T-helper 22 cell (primary cell): ENCODE data around the gene MAX.

Source experiments
- DNase-seq: peaks from one replicate; pipeline ENCODE4 v3.0.0-alpha.2; 2020; ENCODE audit warnings: low read depth

The MAX gene

GRCh38 chr14:65072937-65073336, 29.4 kb downstream of the MAX start:
- DNase-seq, result no peak

DNA sequence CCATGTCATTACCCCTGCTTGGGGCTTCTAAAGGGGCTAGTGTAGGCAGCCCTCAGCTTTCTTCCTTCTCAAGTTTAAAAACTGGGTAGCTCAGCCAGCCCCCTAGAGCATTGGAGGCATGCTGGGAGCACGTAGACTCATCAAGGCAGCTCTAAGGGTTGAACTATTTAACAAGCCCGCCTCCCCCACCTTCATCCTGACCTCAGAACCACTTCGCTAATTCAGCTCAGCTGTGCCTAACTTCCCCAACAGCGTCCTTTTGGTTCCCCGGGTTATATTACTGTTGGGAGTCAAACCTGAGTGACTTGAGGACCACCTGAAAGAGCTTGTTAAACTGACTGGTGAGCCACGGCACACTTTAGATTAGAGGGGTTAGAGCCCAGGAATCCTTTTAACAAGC, 30.1 kb downstream of the MAX start:
- no peak for DNase-seq

DNA sequence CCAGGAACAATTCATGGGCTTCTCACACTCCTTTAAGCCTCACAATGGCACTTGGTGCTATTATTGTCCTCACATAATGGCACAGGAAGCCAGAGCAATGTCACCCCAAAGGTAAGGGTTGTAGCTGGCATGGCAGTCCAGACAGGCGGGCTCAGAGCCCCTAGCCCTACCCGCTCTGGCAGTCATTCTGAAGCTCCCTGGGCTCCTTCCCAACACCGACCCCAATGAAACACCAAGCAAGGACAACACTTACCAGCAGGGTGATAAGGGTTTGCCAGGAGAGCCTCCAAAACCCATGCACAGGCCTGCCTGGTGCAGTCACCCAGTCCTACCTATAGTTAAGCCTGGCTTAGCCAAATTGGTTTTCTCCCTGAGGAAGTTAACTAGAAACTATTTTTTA, 30.8 kb downstream of the MAX start:
- no peak for DNase-seq

DNA sequence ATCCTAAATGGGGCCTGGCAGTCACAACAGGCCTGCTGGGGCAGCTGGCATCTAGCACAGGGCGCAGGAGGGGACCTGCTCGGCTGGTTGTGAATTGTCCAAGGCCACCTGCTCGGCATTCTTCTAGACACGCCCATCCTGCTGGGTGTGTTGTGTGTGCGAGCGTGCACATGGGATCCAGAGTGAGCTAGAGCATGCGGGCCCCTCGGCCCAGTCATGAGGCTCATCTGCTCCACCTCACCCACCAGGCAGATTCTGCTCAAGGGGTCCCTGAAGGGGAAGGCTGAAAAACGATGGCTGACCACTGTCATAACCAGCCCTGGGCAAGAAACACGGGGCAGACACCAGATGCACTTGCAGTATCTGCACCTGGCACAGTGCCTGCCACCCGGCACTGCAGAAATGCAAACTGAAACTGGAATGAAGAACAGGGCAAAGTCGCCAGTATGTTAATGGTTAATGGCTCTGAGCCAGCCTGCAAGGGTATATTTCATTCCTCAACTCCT, 31.8 kb downstream of the MAX start:
- DNase-seq, result no peak

DNA sequence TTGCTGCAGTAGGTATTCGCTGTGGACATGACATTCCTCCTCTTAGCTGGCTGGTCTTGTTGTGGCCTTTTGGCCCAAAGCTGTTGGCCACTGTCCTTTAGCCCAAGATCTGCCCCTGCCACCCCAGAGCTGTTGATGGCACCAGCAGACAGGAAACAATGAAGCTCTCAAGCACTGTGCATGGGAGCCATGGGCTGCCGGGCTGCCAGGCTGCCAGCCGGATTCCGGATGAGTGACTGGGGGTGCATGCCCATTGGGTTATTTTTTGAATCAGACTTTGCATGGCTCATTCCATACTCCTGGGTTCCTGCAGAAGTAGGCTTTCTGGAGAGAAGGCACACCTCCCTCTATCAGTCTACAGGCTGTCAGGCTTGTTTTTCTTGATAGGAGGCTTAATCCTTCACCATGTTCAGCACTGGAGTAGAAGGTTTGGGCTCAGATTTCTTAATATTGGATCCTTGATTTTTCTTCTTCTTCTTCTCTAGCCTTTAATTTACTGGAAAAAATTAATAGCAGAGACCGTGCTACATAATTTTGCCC, 32.4 kb downstream of the MAX start:
- no peak for DNase-seq

- DNase-seq, result no peak
These were observed 36.6 kb downstream of the MAX start for GRCh38 chr14:65065719-65066118.

DNA sequence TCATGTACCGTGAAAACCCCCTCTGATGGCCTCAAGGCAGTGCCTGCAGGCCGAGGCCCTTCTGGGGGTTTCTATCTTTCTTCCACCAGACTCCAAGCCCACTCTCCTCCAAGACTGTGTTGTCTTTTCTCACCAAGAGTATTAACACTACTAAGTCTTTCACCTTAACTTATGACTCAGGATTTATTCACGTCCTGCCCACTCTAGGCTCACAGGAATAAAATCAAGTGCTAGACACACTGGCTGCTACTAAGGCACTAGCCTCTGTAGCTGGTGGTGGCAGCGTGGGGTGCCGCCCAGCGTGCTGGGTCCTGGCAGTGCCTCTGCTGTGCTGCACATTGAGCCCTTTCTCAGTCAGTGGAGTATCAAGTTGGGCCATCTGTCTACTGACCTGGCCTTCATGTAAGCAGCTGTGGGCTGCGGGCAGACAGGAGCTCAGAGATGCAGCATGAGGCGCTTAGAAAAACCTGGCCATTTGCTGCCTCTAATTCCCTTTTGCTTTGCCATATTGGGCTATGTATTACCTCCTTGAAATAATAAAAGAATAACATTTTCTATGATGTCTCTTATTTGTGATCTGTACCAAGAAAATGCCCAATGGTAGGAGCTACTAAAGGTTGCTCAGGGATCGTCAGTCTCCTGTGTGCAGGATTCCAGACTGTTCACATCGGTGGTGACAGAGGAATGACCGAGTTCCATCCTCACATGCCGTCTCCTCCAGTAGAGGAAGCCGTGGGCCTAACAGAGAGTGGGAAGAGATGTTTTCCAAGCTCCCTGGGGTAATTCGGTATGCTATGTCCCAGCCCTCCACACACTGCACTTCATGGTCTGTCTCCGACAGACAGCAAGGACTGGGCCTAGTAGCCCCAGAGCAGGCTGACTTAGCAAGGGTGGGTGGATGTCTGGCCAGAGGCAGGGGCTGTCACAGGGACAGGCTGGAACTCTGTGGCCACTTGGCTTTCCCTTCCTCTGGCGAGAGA, 39.9 kb downstream of the MAX start:
- DNase-seq, result no peak

- no peak for DNase-seq
These were observed 44.6 kb downstream of the MAX start for GRCh38 chr14:65057695-65058094.

DNA sequence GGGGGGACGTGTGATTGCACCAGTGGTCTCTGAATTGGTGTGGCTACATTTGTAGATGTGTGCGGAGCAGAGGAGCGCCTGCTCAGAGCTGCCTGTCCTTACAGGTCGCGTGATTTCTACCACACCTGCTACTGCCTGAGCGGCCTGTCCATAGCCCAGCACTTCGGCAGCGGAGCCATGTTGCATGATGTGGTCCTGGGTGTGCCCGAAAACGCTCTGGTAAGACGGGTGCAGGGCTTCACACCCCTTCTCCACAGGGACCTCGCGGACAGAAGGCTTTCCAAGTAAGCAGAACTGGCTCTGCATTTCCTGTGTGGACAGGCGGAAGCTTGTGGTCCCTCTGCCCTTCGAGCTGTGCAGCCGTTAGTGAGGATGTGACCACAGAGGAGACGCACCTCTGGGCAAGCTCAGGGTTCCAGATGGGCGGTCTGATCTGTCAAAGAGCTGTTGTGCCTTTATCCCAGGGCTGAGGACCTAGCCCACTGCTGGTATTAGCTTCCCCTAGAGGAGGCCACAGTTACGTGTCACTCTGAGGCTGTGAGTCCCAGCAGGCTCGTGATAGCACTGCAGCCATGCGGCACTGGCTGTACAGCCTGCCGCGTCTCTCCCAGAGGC, 47.7 kb downstream of the MAX start:
- no peak for DNase-seq

DNA sequence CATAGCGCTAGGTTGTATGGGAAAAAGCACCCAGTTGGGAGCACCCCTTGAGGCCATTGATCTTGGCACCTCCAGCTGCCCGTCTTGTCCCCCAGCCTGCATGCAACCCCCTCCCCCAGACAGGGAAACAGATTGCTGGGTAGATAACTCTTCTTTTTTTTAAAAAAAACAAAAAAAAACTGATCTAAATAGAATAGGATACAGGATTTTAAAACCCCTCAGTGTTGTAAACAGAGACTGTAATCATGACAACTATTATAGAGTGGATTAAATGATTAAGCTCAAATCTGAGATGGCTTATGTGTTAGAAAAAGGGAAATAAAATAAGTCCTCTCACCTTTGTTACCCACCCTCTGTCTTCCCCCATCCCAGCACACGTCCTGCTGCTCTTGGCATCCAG, 48.9 kb downstream of the MAX start:
- no peak for DNase-seq

- no peak for DNase-seq
These were observed 49.5 kb downstream of the MAX start for GRCh38 chr14:65052832-65053231.

DNA sequence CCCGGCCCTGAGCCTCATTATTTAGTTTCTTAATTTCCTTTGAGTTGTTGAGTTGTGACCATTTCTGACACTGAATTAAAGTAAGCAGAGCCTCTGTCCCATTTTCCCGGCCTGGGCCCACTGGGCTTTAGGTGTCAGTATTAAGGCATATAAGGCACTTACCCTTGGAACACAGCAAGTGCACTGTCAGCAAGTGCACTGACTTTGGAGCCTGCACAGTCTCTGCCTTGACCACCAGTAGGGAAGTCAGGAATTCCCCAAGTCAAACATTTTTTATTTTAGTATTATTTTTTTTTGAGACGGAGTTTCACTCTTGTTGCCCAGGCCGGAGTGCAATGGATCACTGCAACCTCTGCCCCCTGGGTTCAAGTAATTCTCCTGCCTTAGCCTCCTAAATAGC, 56.6 kb downstream of the MAX start:
- no peak for DNase-seq

DNA sequence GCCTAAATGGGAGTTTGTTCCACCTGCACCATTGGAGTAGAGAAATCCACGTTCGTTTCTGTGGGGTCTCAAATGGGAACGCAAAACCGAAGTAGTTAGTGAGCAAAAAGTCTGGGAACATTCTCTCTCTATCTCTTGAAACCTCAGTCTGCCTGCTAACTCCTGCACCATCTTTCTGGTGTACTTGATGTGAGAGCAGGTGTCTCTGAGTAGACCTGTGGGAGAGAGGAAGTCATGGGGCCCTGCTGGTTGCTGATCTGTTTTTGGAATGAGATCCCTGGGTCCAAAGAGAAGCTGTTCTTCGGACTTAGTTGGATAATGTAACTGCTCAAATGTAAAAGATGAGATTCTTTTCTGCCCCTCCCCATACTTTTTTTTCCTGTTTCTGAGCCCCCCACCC, 57.3 kb downstream of the MAX start:
- no peak for DNase-seq

DNA sequence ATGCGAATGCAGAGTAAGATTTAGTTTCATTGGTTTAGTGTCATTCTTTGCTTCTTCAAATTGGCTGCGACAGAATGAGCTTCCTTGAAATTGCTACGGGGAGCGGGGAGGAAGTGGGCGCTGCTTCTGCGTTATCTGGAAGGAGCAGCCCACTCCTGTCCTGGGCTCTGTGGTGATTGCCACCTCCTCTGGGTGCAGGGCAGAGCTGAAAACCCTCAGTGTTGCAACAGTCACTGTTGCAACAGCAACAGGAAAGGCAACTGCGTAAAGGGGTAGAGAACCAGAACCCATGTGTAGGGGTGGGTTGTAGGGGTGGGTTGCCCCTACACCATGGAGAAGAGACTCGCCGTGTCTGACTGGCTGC, 57.7 kb downstream of the MAX start:
- DNase-seq, result no peak

GRCh38 chr14:65043893-65044595, 58.3 kb downstream of the MAX start:
- DNase-seq, result no peak

- no peak for DNase-seq
These were observed 59.5 kb downstream of the MAX start for GRCh38 chr14:65042731-65043372.

DNA sequence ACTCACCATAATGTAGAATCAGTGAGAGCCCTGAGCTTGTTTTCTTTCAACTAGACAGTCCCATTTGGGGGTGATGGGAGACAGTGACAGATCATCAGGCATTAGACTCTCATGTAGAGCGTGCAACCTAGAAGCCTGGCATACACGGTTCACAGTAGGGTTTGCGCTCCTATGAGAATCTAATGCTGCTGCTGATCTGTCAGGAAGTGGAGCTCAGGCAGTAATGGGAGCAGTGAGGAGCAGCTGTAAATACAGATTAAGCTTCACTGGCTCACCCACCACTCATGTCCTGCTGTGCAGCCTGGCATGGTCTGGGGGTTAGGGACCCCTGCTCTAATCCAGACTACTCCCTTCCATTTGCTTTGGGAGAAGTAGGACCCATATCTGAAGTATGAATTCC, 60.0 kb downstream of the MAX start:
- DNase-seq, result no peak

DNA sequence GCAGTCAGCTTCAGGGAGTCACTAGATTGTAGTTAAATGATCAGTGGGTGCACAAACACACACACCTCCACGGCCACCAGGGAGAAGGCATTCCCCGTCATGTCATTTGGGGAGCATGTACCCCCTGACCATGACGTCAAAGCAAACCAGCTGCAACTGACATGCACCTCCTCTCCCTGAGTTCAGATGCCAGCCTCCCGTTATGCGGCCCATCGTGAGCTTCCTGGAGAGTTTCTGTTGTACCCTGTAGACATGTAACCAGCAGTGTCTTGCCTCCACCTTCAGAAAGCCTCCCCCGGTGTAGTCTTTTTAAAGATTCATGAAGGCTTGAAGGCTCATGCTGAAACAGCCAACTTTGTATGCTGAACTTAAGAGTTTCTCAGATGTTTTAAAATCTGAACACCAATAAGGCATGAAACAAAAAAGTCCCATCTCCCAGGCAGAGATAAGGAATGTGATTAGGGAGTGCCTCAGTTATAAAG, 60.8 kb downstream of the MAX start:
- DNase-seq, result no peak

- no peak for DNase-seq
These were observed 61.5 kb downstream of the MAX start for GRCh38 chr14:65040666-65041433.

DNA sequence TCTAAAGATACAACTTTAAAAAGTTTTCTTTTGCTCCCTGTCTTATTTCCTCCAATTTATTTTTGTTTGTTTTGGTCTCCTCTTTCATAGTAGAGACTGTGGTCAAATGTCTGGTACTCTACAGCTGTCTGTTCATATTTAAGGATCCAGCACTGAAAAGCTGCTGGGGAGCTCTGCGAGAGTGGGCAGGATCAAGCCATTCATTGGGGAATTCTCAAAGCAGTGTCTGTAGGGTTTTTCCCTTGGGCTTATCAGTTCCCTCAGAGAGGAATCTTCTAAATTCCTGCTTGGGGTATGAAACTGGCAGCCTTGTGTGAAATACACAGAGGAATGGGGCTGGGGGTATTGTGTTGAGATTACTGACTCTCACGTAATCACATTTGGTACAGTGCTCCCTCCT, 63.4 kb downstream of the MAX start:
- DNase-seq, result no peak

DNA sequence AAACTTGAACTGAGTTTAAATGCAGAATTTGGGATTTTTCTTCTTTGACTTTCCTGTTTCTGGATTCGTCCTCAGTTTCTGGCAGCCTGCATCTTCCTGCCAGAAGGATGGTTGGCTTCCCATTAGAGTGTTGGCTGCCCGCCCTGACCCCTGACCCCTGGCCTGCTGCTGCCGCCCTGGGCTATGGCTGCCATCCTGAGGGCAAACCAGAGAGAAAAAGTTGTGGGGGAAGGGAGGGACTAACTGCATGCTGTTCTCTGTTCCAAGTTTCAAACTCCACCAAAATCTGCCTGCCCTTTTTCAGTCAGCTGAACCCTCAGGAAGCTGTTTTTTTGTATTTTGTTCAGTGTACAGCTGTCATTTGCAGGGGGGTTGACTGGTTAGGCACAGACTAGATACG, 67.3 kb downstream of the MAX start:
- DNase-seq, result no peak
